HG02840 (cell line): ENCODE results near the gene ADGRA1.

Source experiments
- ATAC-seq: cut with Tn5 transposase; IDR thresholded peaks from one replicate; pipeline ENCODE4 v1.9.1; 2021; ENCODE audit warnings: mild to moderate bottlenecking, moderate library complexity, moderate number of reproducible peaks; ENCODE audit not compliant: unreplicated experiment, low FRiP score

The ADGRA1 gene

DNA sequence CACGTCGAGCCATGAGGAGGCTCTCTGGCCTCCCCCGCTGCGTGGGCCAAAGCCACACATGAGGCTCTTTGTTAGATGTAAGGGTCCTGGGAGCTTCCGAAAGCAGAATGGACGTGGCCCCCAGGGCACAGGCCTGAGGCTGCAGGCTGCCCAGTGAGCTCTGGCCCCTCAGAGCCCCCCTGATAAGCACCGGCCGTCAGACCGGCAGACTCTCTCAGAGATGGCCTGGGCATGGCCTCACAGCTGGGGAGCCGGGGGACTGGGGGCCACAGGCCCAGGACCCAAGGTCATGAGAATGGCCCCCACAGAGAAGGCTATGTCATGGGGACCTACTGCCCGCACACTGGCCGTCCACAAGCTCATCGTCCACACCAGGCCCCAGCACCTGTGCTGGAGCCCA, 31.7 kb upstream of the ADGRA1 start:
- no peak for ATAC-seq

DNA sequence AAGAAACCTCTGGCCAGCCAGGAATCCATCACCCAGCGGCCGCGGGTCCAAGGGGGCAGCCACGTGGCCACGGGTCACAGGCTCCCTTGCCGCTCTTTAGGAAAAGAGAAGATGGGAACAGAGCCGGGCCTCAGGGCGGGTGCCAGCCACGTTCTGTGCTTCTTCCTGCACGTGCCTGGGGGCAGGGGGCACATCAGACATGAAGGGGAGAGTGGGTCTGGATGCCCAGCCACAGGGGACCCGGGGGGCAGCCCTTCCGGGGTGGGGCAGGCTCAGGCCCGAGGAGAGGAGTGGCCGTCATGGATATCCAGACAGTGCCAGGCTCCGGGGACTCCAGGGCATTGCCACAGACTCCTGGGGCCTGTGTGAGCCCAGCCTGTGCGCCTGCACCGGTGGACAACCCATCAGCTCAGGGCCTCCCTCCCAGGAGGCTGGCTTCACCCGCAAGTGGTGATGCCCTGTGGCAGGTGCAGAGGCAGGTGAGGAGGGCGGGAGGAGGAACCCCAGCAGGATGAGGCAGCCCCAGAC, 31.0 kb upstream of the ADGRA1 start:
- no peak for ATAC-seq

DNA sequence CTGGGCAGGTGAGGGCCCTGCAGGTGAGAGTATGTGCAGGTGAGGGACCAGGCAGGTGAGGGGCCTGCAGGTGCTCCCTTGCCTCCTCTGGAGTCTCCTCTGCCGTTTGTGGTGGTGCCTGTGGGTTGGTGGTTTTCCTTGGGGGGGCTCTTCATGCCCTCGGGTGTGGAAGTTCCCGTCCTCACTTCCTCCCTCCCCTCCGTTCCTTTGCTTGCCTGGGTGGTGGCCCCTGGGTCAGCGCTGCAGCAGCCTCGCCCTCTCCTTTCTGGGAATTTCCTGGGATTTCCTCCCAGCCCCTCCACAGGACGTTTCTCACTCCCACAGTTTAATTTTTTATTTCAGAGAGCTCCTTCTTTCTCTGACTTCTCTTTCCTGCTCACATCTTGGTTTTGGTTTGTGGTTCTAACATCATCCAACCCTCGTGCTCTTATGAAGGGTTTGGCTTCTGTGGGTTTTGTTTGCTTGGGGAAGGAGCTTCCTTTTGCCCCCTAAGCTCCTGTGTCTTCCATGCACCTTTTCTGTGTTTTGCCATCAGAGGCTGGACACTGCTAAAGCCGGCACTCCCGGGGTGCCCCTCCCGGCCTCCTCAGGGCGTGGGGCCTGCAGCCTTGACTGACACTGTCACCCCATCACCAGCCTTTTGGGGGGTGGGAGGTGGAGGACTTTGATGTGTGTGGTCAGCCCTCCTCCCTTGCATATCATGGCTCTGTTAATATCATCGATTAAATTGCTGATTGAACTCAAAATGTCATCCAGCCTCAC, 29.2 kb upstream of the ADGRA1 start:
- no peak for ATAC-seq

DNA sequence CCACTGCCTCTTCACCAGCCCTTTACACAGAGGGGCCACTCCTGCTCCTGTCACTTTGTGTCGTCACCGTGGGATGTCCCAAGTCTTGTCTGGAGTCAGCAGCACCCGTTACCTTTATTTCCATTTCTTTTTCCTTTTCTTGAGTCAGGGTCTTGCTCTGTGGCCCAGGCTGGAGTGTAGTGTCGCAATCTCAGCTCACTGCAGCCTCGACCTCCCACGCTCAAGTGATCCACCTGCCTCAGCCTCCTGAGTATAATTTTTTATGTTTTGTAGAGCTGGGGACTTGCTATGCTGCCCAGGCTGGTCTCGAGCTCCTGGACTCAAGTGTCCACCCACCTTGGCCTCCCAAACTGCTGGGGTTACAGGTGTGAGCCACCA, 28.6 kb upstream of the ADGRA1 start:
- no peak for ATAC-seq

DNA sequence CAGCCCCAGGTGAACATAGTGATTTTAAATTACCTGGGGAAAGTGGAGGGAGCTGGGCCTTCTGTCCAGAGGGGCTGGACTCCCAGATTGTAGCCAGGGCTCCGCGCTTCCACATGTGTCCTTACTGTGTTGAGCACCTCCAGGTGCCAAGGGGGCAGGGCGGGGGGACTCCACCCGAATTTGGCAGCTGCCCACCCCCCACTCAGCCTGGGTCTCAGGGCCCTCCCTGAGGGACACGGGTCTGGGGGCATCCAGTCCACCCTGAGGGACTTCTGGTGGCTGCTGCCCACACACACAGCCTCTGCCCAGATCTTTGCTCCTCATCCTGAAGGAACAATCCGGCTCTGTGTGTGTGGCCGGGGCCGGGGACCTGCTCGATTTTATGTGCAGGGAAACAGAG, 28.2 kb upstream of the ADGRA1 start:
- ATAC-seq = no peak

DNA sequence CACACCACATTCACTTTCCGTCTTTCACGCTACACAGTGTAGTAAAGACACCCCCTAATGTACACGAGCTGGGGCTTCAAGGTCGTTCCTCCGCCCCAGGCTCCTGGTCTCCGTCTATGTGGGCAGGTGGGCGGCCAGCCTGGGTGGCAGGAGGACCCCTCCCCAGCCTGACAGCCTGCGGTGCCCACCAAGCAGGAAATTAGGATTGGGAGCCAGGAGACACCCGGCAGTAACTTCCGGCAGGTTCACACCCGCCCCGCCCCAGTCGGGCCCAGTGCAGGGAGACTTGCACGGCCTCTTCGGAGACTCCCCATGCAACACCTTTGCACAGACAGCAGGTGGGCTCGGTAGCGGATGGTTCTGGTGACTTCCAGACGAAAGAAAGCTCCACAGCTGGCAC, 27.7 kb upstream of the ADGRA1 start:
- ATAC-seq = no peak

DNA sequence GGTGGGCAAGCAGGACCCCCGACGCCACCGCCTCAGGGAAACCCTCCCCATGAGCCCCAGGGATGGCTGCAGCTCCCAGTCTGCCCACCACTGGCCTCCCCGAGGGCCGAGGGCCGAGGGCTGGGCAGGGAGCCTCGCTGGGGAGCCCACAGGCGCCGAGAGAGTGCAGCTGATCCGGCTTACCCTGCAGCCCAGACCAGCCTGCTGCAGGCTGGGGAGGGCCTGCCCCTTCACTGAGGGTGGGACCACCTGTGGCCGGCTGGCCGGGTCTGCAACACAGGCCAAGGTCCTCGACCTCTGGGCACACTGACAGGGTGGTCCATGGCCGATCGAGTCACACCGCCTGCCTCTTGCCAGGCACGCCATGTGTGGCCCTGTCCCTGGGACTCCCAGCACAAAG, 27.3 kb upstream of the ADGRA1 start:
- no peak for ATAC-seq

DNA sequence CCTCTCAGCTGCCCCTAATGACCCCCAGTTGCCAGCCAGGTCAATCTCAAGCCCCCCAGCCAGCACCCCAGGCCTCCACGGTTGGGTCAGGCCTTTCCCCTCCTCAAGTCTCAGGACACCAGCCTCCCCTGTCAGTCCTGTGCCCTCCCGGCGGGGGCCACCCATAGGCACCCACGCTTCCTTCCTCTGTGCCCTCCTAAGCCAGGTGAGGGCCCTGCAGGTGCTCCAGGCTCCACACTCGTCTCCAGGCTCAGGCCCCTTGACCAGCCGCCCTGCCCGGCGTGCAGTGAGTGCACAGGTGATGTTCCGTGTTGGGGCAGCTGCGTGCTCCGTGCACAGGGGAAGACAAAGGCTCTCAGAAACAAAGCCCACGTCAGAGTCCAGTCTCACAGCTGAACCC, 26.8 kb upstream of the ADGRA1 start:
- ATAC-seq = no peak

DNA sequence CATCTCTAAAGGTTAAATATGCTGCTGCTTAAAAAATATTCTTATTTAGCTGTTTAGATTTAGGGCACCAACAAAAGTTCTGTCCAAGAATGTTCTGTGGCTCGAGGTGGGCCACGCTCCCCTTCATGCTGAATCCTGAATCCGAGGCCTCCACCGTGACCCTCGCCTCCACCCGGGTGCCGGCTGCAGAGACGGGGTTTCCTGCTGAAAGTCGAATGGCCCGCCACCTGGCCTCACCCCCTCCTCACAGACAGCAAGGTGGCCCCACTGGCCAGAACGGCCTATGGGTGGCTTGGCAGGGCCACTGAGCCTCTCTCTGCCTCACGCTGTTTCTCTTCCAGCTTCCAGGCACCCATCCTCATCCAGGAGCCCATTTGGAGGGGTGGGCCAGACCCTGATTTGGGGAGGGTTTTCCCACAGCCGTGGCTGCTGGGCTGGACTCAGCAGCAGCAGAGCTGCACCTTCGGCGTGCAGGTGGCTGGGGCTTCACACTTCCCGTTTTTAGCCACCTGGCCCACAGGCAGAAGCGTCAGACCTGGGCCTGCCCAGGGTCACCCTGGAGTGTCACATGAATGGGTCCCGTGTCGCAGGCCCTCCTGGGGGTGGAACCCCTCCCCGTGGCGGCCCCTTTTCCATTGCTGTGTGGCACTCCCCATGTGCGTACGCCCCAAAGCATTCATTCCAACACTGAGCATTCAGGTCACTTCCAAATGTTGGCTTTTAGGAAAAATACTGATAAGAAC, 26.3 kb upstream of the ADGRA1 start:
- no peak for ATAC-seq

DNA sequence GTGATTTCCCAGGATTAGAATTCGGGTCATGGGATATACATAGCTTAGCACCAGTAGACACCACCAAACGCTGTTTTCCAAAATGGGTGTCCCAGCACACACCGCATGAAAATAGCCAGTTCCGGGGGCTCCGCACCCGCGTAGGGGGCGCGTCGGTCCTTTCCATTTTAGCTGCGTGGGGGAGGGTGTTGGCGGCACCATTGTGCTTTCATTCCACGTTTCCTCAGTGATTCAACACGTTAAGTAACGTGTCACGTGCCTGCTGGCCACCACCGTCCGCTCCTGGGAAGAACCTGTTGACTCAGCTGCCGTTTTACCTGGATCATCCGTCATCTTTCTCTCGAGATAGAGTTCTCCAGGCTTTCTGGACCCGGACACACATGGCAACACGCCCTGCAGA, 25.6 kb upstream of the ADGRA1 start:
- ATAC-seq = no peak

DNA sequence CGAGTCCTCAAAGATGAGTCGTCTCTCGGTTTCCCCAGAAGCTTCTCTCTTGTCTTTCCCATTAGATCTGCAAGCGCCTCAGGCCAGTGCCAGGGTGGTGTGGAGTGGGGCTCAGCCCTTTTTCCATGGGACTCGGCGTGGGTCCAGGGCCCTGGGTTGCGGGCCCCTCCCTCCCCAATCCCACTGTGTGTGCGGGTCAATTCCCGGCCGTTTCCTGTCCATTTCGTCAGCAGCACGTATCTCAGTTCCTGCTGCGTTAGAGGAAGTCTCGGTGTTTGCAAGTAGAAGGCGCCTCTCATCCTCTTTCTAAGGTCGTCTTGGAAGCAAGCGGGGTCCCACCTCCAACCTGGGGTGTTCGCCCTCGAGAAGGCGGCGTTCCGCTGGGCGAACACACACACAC, 25.1 kb upstream of the ADGRA1 start:
- no peak for ATAC-seq

DNA sequence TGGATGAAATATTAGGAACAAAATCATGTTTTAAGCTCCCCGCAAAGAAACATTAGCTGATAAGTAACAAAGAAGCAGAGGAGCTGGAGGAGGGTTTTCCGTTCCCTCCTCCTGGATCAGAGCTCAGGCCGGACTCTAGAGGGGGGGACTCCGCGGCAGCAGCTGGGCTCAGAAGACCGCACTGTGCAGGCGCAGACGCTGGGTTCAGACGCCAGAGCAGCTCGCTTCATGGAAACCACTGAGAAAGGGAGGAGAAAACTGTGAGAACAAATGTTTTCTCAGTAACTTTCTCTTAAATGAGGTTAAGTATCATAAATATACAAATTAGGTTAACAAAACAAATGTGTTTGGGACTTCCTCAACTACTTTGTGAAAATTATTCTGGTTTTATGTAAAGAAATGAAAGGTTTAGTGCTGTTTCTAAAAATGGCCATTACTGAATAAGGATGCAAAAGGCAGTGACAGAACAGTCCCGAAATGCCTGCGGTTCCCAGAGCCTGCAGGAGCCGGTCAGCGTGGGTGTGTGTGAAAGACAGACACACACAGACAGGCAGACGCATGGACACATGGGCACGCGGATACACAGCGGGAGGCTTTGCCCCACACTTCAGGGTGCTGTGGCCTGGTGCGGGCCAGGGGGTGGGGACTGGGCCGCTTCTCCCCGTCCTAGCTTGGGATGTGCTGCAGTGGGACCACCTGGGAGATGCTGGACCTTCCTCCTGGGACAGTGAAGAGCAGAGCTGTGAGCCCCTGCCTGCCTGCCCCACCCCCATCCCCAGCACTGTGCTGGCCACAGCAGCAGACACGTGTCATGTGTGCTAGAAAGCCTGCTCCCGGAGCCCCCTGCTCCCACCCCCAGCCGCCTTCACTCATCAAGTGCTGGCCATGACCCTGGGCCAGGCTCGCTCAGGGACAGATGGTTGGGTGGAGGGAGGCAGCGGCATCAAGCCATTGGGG, 20.3 kb upstream of the ADGRA1 start:
- no peak for ATAC-seq

DNA sequence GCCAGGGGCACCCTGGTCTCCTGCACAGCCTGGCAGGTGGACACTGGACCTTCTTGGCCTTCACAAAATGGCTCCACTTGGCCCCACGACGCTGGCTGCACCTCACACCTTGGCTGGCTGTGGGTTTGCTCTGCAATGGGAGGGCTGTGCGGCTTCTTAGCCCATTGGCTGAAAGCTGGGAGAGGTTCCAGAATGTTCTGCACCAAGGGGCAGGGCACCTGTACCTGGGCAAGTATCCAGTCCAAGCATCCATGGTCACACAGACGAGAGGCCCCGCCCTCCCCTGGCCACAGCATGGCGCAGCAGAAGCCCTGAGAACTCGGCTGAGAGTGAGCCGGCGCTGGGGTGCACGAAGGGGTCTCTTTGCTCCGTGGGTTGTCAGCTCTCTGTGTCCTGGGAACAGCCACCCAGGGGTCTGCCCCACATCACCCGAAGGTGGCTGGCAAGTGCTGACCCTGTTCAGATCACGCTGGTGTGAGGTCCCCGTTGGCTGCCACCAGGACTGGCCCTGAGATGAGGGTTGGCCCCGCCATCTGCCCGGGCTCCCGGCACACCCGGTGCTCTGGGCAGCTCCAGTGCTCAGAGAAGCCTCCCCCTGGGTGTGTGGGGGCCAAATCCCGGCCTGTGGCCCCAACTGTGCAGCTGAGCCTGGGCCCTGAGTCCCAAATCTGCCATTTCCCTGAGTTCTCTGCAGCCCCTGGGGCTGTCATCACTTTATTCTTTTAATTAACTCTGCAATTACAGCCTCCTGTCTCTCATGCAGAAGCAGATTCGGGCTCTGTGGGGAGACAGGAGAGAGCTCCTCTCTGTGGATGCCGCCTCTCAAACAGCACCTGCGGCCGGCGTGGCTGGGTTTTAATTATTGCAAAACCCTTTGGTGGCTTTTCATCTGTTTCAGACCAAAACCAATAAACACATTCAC, 19.4 kb upstream of the ADGRA1 start:
- no peak for ATAC-seq

DNA sequence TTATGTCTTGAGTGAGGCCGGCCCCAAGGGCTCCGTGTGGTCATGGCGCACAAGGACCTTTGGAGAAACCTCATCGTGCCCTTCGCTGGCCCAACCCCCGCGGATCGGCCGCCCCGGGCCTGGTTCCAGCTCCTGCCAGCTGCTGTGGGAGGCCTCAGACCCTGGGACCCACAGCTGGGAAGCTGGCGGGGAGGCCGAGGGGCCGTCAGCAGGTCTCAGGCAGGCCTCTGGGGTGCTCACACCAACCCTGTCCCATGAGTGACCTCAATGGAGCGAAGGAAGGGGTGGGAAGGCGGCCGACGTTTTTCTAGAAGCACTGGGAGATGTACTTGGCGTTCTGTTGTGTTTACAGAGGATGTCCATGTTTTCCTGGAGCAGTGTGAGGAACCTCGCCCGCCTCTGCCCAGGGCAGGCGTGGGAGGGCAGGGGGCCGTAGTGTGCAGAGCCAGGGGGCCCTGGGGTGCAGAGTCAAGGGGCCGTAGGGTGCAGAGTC, 18.6 kb upstream of the ADGRA1 start:
- no peak for ATAC-seq

DNA sequence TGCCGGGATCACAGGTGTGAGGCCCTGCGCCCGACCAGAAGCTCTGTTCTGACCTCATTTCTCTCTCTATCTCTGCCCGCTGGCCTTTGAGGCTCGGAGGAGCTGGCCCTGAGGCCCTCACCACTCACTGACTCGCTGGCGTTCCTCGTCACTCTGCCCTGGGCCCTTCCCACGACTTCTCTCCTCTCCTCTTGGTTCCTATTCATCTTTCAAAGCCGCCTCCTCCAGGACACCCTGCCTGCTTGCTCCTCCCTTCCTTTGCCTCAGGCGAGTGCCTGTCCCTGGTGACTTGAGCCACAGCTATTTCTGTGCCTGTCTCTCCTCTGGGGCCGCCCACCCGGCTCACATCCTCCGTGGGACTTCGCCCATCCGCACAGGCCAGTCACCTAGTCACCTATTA, 17.3 kb upstream of the ADGRA1 start:
- no peak for ATAC-seq

DNA sequence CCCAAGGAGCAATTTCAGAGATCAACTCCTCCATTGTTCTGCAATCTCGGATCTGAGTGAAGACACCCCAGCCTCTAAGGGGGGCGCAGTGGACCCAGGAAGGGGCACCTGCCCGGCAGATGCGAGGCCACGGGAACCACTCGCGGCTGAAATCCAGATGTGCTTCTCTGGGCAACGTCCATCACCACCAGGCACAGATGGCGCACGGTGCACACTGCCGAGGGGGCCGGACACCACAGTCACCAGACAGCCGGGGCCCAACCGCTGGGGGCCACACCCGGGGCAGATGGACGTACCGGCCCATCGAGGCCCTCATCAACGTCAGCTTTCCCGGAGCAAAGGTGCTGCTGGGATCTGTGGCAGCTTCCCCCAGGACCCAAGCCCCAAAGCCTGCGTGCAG, 16.9 kb upstream of the ADGRA1 start:
- ATAC-seq = no peak

DNA sequence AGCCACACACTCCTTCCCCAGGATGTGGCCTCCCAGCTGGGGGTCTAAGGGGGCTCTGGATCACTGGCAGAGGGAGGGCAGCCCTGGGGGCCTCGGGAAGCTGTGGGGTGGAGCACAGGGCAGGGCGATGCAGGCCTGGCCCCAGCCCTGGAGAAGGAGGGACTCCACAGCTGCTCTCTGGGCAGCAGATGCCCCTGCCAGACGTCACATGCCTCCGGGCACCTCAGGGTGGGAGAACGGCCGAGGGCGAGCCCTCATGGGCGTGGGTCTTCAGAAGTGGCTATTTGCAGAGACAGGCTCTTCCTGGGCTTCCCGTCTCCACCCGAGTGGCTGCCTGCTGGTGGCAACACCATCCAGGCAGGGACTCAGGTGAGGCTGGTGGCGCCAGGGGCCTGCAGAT, 16.0 kb upstream of the ADGRA1 start:
- ATAC-seq = no peak

DNA sequence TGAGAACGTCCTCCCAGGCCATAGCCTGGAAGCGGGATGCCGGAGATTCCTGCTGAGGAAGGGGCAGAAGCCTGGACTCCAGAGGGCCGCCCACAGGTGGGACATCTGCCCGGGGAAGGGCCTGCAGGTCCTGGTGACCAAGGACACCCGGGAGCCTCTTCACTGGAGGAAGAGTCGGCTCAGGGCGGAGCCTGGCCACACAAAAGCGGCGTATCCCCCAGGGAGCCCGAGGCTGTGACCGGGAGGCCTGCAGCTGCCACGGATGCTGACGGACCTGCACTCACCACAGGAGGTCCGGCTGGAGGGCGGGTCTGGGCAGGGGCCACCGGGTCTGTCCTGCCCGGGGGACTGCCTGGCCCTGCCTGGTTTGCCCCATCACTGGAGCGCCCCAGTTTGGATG, 15.5 kb upstream of the ADGRA1 start:
- no peak for ATAC-seq

DNA sequence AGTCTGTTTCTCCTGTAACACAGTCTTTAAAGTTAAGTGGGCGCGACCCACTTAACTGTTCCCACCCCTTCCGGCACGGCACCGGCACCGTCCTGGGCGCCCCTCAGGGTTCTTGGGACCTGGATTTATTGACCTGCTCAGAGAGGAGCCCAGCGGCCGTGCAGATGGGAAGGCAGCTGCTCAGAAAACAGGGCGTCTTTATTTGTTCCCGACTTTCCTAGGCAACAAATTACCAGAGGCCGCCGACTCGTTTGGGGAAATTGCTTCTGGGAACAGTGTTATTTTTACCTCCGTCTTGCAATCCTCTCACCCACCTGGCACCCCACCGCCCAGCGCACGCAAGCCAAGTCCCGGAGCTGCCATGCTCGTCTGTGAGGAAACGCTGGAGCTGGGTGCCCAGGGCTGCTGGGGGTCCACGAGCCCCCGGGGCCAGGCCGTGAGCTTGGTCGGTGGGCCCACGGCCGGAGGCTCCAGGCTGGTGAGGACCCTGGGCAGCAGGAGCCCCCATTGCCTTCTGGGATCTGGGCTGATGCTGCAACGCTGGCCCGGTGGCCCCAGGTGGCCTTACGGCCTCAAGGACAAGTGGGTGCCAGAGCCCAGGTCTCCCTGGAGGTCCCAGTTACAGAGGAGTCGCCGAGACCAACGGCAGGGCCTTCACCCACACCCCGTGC, 14.9 kb upstream of the ADGRA1 start:
- no peak for ATAC-seq
